ENCODE data around the gene ZIC2. TPM values are rescaled to one million over a fixed set of nuclear protein-coding genes. Genes with fewer than 3 reads are reported as not detected.

ZIC2 gene
- total RNA-seq, 1 donor = not detected

DNA sequence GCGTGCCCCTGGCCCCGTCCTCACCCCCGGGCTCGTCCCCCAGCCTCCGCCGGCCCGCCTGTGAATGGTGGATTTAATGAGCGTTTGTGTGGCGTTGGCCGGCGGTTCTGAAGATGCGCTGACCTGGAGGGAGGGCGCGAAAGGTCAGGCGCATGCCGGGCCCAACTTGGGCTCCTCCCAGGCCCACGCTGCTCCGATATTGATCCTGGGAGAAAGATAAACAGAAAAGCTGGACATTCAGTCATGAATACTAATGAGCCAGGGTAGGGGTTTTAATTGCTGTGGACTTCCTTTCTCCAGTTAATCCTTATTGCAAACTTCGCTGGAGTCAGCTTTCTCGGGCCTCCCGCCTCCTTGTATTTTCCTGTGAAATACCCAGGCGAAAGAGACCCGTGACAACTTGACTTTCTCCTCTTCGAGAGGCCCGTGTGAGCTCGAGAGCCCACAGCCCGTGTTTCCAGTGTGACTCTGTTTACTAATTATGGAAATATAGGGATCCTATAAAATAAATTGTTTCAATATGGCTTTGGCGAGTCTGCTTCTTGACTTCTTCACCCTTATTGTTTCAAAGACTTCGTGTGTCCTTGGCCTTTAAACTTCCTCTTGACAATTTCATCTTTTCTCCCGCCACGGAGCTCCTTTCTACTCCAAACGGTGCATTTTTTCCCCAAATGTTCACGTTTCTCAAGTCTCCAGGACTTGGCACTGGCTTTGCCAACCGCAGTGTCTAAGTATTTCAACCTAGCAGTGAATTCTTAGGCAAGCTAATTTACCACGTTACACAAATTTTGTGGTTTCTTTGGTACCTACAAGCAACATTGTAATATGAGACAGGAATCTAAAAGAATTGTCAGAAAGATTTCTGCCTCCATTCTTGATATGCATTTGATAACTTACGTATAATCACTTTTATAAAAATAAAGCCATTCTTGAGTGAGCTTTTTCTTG lies 10.5 kb downstream of the ZIC2 start:
- TF ChIP-seq, protein P1, sequence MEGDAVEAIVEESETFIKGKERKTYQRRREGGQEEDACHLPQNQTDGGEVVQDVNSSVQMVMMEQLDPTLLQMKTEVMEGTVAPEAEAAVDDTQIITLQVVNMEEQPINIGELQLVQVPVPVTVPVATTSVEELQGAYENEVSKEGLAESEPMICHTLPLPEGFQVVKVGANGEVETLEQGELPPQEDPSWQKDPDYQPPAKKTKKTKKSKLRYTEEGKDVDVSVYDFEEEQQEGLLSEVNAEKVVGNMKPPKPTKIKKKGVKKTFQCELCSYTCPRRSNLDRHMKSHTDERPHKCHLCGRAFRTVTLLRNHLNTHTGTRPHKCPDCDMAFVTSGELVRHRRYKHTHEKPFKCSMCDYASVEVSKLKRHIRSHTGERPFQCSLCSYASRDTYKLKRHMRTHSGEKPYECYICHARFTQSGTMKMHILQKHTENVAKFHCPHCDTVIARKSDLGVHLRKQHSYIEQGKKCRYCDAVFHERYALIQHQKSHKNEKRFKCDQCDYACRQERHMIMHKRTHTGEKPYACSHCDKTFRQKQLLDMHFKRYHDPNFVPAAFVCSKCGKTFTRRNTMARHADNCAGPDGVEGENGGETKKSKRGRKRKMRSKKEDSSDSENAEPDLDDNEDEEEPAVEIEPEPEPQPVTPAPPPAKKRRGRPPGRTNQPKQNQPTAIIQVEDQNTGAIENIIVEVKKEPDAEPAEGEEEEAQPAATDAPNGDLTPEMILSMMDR (IDR thresholded peaks at IDR 0.05; ENCODE audit: insufficient read depth, low read length) = no peak
- DNase-seq (ENCODE audit: low read depth) = no peak
- no peak overlapping the region for H3K4me3 ChIP-seq (ENCODE audit: low read depth, low read length)

DNA sequence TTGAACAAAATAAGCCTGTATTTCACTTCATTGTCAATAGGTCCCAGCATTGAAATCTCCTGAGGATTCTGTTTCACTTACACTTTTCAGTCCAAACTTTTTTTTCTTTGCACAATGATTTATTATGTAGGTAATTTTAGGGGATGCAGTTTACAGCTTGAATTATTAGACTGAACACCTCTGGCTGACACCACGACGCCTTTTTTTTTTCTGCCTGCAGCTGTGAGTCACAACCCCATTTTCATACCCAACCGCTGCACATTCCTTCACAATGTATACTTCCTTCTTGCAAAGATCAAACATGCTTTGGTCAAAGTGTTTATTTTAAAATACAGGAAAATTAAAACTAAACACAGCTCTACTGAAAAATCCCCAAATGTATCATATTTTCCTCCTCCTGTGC lies 11.4 kb downstream of the ZIC2 start:
- no peak for DNase-seq (ENCODE audit: low read depth)
- TF ChIP-seq, protein P1 (IDR thresholded peaks at IDR 0.05; ENCODE audit: insufficient read depth, low read length) = no peak
- H3K4me3 ChIP-seq (ENCODE audit: low read depth, low read length) = no peak overlapping the region

DNA sequence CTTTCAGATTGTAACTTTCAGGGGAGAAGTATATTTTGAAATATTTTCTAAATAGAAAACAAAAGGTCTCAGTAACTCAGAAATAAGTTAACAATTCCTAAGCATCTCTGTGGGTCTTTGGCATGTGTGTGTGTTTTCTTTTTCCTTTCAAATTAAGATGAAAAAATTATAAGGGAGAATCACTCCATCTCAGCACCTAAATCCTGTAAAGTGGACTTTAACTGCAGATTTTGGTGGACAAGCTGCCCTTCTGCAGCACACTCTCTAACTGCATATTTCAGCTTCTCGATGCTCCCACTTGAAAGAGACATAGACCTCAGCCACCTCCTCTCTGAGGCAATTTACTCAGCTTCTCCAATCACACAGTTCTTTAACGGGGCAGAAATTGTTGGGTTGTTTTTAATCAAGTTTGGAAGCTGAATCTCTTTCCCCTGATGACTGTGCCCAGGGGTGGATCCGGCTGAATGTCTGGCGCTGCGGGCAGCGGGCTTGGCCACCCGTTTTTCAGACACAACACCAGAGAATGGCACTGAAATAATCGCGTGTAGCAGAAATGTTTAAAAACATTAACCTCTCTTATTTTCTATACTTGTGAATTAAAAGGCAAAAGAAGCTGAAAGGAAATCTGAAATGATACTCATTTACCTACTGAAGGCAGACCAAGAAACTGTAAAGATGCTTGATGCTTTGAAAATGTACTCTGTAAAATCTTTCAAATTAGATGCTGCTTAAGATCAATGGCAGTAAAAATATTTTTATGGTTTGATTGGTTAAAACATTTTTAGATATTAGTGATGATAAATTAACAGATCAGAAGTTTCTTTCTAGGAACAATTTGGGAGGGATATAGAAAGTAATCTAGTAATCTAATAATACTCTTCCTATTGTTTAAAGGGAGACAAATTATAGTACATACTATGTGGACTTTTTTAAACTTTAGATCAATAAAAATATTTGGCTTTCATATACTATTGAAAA lies 12.4 kb downstream of the ZIC2 start:
- DNase-seq (ENCODE audit: low read depth) = no peak
- TF ChIP-seq, protein P1 (IDR thresholded peaks at IDR 0.05; ENCODE audit: insufficient read depth, low read length) = no peak
- H3K4me3 ChIP-seq (ENCODE audit: low read depth, low read length) = no peak overlapping the region

DNA sequence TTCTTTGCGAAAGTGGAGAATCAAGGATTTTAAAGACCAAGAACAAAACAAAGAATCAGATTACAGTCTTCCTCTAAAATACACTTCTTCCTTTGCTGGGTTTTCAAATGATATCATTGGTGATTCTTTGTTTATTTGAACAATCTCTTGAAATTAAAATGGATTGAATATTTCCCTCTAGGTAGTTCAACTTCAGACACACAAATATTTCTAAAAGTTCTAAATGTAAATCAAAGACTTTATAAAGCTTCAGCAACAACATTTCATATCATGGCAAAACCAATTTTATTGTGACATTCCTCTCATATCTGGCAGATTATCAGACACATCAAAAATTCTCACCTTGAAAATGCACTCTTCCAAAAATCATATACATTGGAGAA lies 13.0 kb downstream of the ZIC2 start:
- no peak overlapping the region for H3K4me3 ChIP-seq (ENCODE audit: low read depth, low read length)
- TF ChIP-seq, protein P1 (IDR thresholded peaks at IDR 0.05; ENCODE audit: insufficient read depth, low read length) = no peak
- no peak for DNase-seq (ENCODE audit: low read depth)

DNA sequence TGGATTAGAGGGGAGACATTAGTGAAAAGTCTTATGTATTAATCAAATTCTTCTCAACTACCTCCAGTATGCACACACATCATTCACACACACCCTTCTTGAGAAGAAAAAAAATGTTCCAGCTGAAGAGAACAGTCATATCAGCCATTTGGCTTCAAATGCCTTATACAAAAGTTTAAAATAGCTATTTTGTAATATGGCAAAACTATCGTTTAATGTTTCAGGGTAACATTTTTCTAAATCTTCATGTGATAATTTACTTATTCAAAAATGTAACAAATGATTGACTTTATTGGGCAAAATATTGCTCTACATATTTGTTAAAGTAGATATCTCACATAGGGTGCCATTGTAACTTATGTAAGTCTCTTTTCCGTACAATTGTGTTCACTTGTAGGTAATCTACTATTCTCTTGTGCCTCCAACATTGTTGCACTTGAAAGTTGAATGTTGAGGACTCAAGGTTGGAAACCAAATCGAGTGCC lies 13.6 kb downstream of the ZIC2 start:
- no peak for DNase-seq (ENCODE audit: low read depth)
- no peak overlapping the region for H3K4me3 ChIP-seq (ENCODE audit: low read depth, low read length)
- TF ChIP-seq, protein P1 (IDR thresholded peaks at IDR 0.05; ENCODE audit: insufficient read depth, low read length) = no peak

DNA sequence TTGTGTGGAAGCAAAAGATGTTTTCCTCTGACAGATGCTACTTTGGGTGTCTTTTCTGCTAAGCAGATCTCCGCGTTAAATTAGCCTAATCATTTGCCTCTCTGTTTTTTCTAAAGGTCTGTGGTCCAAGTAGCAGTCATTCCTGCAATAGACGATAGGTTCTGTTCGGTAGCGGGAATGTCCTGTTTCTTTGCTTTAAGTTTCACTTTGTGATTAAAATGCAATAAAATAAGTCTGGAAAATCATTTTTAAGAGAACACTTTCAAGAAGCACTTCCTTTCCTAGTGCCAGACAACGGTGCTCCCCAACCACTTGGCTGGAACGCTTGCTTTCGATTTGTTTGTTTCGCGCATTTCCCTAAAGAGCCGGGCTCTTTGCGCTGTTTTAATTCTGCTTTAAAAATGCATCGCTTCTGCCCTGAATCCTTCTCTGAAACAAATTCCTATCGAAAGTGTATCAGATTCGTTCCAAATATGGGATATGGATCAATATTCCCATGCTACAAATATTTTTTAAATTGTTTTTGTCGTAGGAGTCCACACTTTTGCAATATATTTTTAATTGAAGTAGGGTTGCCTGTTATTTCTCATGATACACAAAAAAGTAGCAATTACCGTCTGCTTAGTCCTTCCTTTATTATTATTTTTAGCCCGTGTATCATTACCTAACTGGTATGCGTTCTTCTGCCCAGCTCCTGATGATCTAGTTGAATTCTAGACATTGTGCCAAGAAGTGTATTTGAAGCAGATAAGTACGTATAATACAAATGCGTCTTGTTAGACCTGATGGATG lies 14.2 kb downstream of the ZIC2 start:
- TF ChIP-seq, protein P1 (IDR thresholded peaks at IDR 0.05; ENCODE audit: insufficient read depth, low read length) = no peak
- DNase-seq (ENCODE audit: low read depth) = peak; percentile 37
- no peak overlapping the region for H3K4me3 ChIP-seq (ENCODE audit: low read depth, low read length)
